GM21576 (cell line): ENCODE measurements around the gene PFKFB2.

ENCODE experiments used
- ATAC-seq: cut with Tn5 transposase; IDR thresholded peaks from one replicate; pipeline ENCODE4 v1.9.1; 2021; ENCODE audit warnings: mild to moderate bottlenecking, moderate library complexity; ENCODE audit not compliant: unreplicated experiment

The PFKFB2 gene

DNA sequence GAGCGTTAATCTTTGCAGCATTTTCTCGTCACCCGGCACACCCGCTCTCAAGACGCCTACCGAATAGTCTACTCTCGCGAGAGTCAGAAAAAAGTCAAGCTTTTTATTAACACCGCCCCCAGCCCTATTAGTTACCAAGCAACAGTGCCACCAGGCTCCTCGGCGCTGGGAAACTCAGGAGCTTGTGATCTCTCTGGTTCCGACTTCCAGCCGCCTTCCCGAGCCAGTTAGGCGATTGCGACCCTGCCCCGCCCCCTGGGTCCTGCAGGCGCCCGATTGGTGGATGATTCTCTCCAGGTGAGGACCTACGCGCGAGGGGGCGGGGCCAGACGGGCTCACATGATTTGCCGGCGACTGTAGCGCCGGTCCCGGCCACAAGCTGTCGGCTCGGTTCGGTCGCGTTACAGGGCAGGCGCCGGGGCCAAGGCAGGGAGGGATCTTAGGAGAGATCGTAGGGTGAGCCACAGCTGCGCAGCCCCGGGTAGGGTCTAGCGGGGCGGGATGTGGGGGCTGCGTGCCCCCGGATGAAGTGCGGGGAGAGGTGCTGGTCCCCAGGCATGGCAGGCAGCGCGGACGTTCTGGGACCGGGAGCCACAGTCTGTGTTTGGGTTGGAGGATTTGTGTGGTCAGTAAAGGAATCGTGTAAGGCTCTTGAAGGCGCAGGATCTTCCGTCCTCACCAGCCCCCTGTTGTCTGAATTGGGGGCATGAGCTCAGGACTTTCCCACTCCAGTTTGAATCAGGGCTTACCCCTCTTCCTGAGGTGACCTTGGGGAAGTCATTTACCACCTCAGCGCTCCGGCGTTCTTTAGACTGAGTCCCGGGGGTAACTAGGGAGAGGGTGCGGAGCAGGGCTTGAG, at the start of gene PFKFB2:
Gene PFKFB2 (plus strand): TSS at position 365 of the 859 bp plus-strand sequence. CDS start 1,443 bp downstream, outside the sequence.
- ATAC-seq: peak; percentile 72

- ATAC-seq: no peak
These were observed 47.9 kb upstream of the PFKFB2 start for GRCh38 chr1:207004931-207005830.

GRCh38 chr1:207006083-207006482, 47.0 kb upstream of the PFKFB2 start:
- ATAC-seq: no peak

GRCh38 chr1:207006914-207007313, 46.2 kb upstream of the PFKFB2 start:
- ATAC-seq: no peak

- ATAC-seq: no peak
These were observed 45.6 kb upstream of the PFKFB2 start for GRCh38 chr1:207007352-207008033.

- no peak for ATAC-seq
These were observed 43.8 kb upstream of the PFKFB2 start for GRCh38 chr1:207009182-207009850.

- ATAC-seq: no peak
These were observed 43.1 kb upstream of the PFKFB2 start for GRCh38 chr1:207009945-207010344.

GRCh38 chr1:207010726-207011125, 42.3 kb upstream of the PFKFB2 start:
- no peak for ATAC-seq

GRCh38 chr1:207013321-207014085, 39.6 kb upstream of the PFKFB2 start:
- ATAC-seq: no peak

- ATAC-seq: no peak
These were observed 38.3 kb upstream of the PFKFB2 start for GRCh38 chr1:207014728-207015127.

DNA sequence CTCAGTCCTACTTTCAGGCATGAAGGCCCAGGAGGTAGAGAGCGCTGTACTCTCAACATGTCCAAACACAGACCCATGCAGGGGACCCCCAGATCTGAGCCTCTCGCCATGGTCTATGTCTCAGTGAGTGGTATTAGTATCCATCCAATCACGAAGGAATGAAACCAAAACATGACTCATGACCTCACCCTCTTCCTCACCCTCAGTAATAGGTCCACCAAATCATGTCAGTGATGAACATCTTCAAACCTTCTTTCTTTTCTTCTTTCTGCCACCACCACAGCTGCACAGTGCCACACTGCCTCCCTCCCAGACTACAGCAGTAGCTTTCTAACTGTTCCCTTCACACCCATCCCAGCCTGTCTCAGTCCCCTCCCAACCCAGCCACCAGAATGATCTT, 37.3 kb upstream of the PFKFB2 start:
- ATAC-seq: no peak

DNA sequence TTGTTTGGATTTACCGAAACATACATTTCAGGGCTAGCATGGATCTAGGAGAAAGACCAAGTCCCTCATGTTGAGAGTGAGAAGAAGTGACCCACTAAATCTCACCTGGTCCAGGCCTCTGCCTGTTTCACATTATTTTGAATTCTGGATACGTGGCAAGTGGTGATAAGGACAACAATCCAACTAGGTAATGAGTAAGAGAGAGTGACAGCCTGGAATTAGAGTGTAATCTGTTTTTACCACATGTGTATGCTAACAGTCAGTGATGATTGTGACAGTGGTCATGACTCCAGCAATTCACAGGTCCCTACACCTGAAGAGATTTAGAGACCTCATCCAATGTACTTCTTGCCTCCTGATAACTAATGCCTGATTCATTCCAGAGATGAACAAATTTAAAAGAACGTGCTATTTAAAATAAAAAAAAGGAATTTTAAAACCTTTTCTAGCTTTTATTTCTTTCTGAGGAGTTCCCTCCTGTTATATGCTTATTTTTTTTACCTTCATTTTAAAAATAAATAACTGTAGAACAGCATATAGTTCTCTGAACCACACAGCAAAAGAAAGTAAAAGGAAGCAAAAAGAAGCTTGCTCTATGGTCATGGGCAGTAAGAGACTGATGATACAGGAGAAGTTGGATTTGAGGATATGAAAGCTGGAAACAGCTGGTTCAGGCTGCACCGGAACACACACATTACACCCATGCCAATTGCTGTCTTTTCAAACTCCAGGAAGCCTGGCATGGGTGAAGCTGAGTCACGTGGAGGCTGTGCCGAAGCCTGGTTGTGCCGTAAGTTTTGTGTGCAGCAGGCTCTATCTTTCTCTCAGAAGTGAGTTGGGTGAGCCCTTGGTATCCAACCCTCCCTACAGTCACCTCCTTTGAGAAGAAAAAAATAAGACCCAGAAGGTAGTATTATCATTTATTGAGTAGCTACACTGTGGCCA, 35.2 kb upstream of the PFKFB2 start:
- no peak for ATAC-seq

- no peak for ATAC-seq
These were observed 34.4 kb upstream of the PFKFB2 start for GRCh38 chr1:207018707-207019106.

DNA sequence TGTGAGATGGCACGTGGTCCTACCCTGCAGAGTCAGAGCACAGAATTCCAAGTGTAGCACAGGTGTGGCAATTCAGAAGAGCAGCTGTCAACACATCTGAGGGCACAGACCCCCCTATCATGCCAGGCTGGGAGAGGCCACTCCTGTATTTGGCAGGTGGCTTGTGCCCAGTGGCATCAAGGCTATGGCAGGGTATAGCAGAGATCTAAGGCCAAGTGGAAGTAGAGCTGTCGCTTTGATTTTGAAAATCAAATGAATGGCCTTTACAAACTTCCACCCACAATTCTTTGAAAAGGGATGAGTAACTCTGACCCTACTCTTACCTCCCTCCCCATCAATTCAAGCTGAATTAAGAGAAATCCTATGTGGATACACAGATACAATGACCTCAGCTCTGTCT, 33.9 kb upstream of the PFKFB2 start:
- ATAC-seq: no peak

GRCh38 chr1:207019661-207020060, 33.4 kb upstream of the PFKFB2 start:
- ATAC-seq: no peak

- ATAC-seq: no peak
These were observed 32.9 kb upstream of the PFKFB2 start for GRCh38 chr1:207020065-207020708.

GRCh38 chr1:207020709-207021107, 32.4 kb upstream of the PFKFB2 start:
- no peak for ATAC-seq

DNA sequence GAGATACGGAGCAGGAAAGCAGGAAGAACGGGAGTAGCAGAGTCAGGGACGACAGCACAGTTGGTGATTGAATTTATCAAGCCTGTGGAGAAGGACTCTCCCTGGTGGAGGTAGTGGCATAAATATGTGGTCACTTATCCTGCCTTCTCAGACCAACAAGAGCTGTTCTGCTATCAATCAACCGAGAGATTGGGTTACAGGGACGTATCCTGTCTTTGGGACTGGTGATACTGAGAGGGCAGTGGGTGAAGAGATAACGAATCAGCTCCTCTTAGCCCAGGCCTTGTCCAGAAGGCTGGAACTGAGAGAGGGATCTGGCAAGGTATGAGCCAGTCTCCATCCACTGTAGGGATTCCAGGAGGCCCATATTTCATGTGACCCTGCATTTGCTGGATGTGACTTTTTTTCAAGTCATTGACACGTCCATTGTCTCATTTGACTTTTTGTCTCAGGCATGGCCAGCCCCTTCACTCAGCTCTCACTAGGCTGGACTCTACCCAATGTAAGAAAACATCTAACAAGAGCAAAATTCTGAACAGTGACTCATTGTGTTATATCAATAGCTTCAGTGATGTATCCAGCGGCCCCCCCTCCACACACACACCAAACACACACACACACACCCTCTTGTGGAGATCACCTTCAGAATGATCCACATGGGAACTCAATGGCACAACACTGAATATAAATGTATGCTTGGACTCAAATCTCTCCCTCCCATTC, 31.8 kb upstream of the PFKFB2 start:
- ATAC-seq: no peak
